Panc1 (cell line): Measurements from ENCODE around the gene PPM1F. TPM values are rescaled to one million over a fixed set of nuclear protein-coding genes. Genes with fewer than 3 reads are reported as not detected.

Experiments
- ATAC-seq: fragments of 200-7000 bp; cut with Tn5 transposase; 2 replicates; pipeline ENCODE4 v1.9.1; 2020; ENCODE audit warnings: mild to moderate bottlenecking, moderate library complexity
- BruUV-seq: library from RNA; stranded (reverse); fragments of 400-500 nt; replicated peaks from 2 replicates; lab custom pipeline; 2021; lab: Mats Ljungman, UMichigan
- CTCF ChIA-PET: fragments of 300-600 bp; sonication (Branson Sonifier 250); formaldehyde crosslinking; loops from one replicate; lab custom pipeline; 2022; ENCODE audit warnings: antibody characterized with exemption; lab: Charles Lee
- POLR2A ChIA-PET: fragments of 300-600 bp; sonication (Branson Sonifier 250); formaldehyde crosslinking; loops from one replicate; lab custom pipeline; 2022; ENCODE audit warnings: antibody characterized with exemption; lab: Charles Lee
- DNase-seq: peaks from one replicate; pipeline ENCODE4 v3.0.0-alpha.2; 2010; ENCODE audit warnings: low read depth, low spot score
- H3K27ac ChIP-seq: 2 replicates; pipeline ENCODE4 v1.5.1; 2011; ENCODE audit warnings: mild to moderate bottlenecking, low read length, inconsistent platforms
- H3K27me3 ChIP-seq: fragments of 200-500 bp; sonication (Bioruptor generic); 2 replicates; pipeline ENCODE4 v1.6.0; 2014; ENCODE audit warnings: low read length, inconsistent platforms; ENCODE audit not compliant: control insufficient read depth, insufficient read depth
- H3K36me3 ChIP-seq: fragments of 200-500 bp; sonication (Bioruptor generic); 2 replicates; pipeline ENCODE4 v1.5.1; 2014; ENCODE audit warnings: inconsistent platforms, mild to moderate bottlenecking, low read length, moderate library complexity; ENCODE audit not compliant: control insufficient read depth, insufficient read depth
- H3K4me1 ChIP-seq: 2 replicates; pipeline ENCODE4 v1.5.1; 2011; ENCODE audit warnings: inconsistent platforms, mild to moderate bottlenecking, low read length, moderate library complexity; ENCODE audit not compliant: control insufficient read depth, insufficient read depth
- H3K4me3 ChIP-seq, 2 experiments: 2 replicates each; pipeline ENCODE4 v1.5.1; 2011 to 2012; ENCODE audit warnings: low read depth in 2 of 2, low read length in 2 of 2, mild to moderate bottlenecking in 2 of 2, inconsistent platforms in 1 of 2, moderate library complexity in 1 of 2
- H3K9me3 ChIP-seq: fragments of 200-500 bp; sonication (Bioruptor generic); 2 replicates; pipeline ENCODE4 v1.5.1; 2014; ENCODE audit warnings: low read depth, mild to moderate bottlenecking, inconsistent platforms, low read length, moderate library complexity; ENCODE audit not compliant: control insufficient read depth, insufficient read depth
- CTCF ChIP-seq: fragments of 450-650 bp; IDR thresholded peaks from 2 replicates; pipeline ENCODE4 v1.5.1; 2017; ENCODE audit warnings: mild to moderate bottlenecking
- POLR2AphosphoS5 ChIP-seq: IDR thresholded peaks from 2 replicates; pipeline ENCODE4 v1.6.1; 2012; ENCODE audit warnings: mild to moderate bottlenecking, low read depth, low read length, moderate library complexity
- REST ChIP-seq, 2 experiments: IDR thresholded peaks; 2 replicates each; pipeline ENCODE4 v1.6.1; 2011 to 2012; ENCODE audit warnings: low read depth in 2 of 2, control low read depth in 1 of 2, low read length in 1 of 2, mild to moderate bottlenecking in 1 of 2, moderate library complexity in 1 of 2; ENCODE audit not compliant: insufficient read depth in 1 of 2
- SIN3A ChIP-seq: IDR thresholded peaks from 2 replicates; pipeline ENCODE4 v1.6.1; 2012; ENCODE audit warnings: low read depth, mild to moderate bottlenecking, low read length, moderate library complexity, borderline replicate concordance; ENCODE audit not compliant: insufficient read depth
- TCF7L2 ChIP-seq: IDR thresholded peaks from 2 replicates; pipeline ENCODE4 v1.6.1; 2011; ENCODE audit warnings: mild to moderate bottlenecking, low read depth, low read length, inconsistent platforms
- in situ Hi-C: cut with HindIII; loops from 2 replicates; pipeline ENCODE4 v1.10.0; 2016; ENCODE audit warnings: low sequenced_read_pairs, low pct_unique_long_range_greater_than_20kb
- intact Hi-C: fragments of 100-400 bp; cut with micrococcal nuclease; formaldehyde crosslinking; loops from one replicate; pipeline ENCODE4 v1.10.0; 2022; ENCODE audit not compliant: unreplicated experiment
- total RNA-seq: library from RNA; stranded (reverse); gene quantifications from one replicate; pipeline ENCODE4 v1.2.1, GENCODE V29; 2021; ENCODE audit not compliant: unreplicated experiment

The PPM1F gene
- total RNA-seq, 1 experiment from 2014 or later: 28.9 TPM

- Histone ChIP-seq H3K4me1 (no peaks in the 10 kb centered on the region), H3K9me3 (no peaks in the 10 kb centered on the region), H3K27me3 (no peaks in the 10 kb centered on the region), H3K27ac (no peak overlapping the region), H3K36me3 (no peaks in the 10 kb centered on the region), H3K4me3 (no peak overlapping the region)
- intact Hi-C loops (no loop called here), in situ Hi-C loops (no loop called here)
- no TSS peak for BruUV-seq
- ATAC-seq (no peak), DNase-seq (no peak)
- TF ChIP-seq TCF7L2: no peak
- no peak for TF ChIP-seq CTCF
- TF ChIP-seq SIN3A: no peak
- TF ChIP-seq POLR2AphosphoS5: no peak
- no peak for TF ChIP-seq REST (IDR thresholded peaks at IDR 0.05; ENCODE audit: insufficient read depth in 1 of 2, low read depth in 2 of 2, low read length in 1 of 2)
- CTCF ChIA-PET: no interaction called here
- POLR2A ChIA-PET: no interaction called here
Measured at GRCh38 chr22:21964234-21964633, 11.6 kb upstream of the PPM1F start.

- no peak for TF ChIP-seq REST (IDR thresholded peaks at IDR 0.05; ENCODE audit: insufficient read depth in 1 of 2, low read depth in 2 of 2, low read length in 1 of 2)
- no peak for TF ChIP-seq CTCF
- no peak for TF ChIP-seq POLR2AphosphoS5
- no peak for TF ChIP-seq TCF7L2
- TF ChIP-seq SIN3A: no peak
- POLR2A ChIA-PET: no interaction called here
- no peak for DNase-seq
- BruUV-seq: no TSS peak
- Histone ChIP-seq H3K4me3 (no peak overlapping the region), H3K27ac (no peak overlapping the region), H3K27me3 (no peaks in the 10 kb centered on the region), H3K9me3 (no peaks in the 10 kb centered on the region), H3K36me3 (no peaks in the 10 kb centered on the region), H3K4me1 (no peaks in the 10 kb centered on the region)
- in situ Hi-C loops (no loop called here), intact Hi-C loops (no loop called here)
- ATAC-seq: no peak
- CTCF ChIA-PET: no interaction called here
Measured at GRCh38 chr22:21963790-21964211, 11.2 kb upstream of the PPM1F start.
